NCI-H446 treated with DMSO at 0.1 percent for 48 hours (cell line): ENCODE data around the gene TTLL11.
"Not testable (repeated sequence)": the region's sequence is repeated elsewhere in the genome, so short reads cannot be mapped to it uniquely, and the experiment has no call there.

Source experiments
- DNase-seq: peaks from one replicate; lab custom pipeline; 2025; lab: John Stamatoyannopoulos, UW

TTLL11 gene

DNA sequence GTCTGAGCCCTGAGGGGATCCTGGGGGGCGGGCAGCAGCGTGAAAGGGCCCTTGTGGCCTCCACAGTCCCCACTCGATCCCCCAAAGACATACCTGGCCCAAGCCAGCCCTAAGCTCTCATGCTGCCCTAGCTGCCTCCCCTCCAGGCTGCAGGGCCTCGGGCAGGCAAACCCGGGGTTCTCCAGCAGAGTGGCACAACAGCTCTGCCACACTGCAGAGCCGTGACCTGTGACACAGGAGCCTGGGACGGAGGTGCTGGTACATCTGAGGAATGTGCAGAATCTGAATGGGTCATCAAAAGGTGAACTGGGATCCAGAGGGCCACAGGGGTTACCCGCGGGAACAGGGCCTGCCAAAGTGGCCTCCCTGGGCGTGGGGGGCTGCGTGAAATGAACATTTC is 278.5 kb downstream of the TTLL11 start:
- DNase-seq = no peak

- DNase-seq = no peak
Observed at GRCh38 chr9:121813519-121814210, 279.4 kb downstream of the TTLL11 start.

DNA sequence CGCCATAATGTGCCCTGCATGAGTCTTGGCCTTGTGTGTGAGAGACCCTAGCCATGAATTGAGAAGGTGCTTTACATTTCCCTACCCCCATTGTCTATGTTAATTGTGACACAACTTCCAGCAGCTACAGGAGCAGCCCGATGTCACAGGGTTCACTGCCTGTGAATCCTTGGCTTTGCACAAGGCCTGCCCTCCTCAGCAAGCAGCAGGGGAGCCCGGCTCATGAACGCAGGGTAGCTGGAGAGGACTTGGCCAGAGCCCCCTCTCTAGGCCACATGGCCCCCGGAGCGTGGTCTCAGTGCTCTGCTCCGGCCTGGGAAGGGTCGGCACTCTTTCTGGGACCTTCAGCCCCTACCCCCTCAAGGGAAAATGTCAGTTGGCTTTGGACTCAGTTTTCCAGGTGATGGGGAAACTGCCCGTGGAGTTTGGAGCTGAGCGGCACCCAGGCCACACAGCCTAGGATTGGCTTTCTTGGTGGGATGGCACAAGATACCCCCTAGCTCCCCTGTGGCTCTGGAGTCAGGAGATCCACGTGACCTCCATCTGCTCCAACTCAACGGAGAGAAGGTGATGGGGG is 280.9 kb downstream of the TTLL11 start:
- DNase-seq = no peak

DNA sequence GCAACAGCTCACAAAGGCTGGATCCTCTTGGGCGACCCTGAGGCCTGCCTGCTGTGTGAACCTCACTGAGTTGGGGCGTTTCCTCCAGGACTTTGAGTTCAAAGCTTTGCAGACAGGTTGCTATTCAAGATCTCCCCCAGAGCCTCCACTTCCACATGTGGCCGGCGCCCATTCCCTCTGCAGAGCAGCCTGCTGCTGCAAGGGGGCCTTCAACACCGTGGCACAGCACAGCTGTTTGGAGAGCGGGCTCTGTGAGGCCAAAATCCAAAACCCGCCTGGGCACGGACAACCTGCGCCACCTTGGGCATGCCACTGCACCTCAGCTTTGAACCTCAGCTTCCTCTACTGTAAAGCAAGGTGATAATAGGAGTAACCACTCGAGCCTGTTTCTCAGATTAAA is 281.4 kb downstream of the TTLL11 start:
- no peak for DNase-seq

GRCh38 chr9:121811140-121811539 is 282.0 kb downstream of the TTLL11 start:
- no peak for DNase-seq

DNA sequence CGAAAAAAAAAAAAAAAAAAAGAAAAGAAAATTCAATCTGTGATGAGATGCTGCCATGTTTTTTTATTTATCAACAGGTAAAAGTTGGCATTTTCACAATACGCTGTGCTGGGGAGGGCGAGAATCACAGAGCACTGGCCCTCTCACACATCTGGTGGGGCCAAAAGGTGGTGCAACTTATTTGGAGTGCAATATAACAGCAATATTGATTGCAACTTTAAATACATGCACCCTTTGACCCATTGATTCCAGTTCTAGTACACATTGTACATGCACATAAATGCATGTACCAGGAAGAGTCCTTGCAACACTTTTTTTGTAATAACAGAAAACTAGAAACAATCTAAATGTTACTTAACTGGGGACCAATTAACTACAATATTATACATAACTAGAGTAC is 282.6 kb downstream of the TTLL11 start:
- DNase-seq = no peak

DNA sequence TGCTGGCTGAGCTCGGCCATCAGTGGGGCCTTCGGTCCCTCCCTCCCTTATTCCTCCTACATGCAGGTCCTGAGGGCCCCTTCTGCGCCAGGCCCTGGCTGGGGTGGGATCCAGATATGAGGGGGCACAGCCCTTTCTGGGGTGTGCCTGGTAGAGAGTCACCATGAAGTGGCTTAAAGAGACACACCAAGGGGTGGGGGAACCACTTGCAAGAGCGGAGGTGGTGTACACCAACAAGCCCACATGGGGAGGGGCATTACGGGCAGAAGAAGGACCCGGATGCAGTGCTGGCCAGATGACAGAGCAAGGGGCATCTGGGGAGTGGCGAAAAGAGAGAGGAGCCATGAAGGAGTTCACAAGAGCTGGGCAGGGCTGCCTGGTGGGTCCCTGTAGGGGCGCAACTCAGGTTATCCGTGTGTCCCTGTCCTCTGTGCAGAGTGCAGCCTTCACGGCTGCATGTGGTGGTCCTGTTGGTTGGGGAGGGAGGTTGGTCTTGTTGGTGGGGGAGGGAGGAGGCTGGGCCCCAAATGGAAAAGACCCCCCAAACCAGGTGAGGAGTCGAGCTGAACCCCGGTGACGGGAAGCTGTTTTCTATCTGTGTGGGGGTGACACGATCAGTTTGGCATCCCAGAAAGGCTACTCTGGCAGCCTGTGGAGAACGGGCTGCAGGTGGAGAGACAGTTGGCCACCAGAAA is 283.6 kb downstream of the TTLL11 start:
- no peak for DNase-seq

GRCh38 chr9:121808781-121809180 is 284.3 kb downstream of the TTLL11 start:
- DNase-seq = no peak

- no peak for DNase-seq
Observed at GRCh38 chr9:121807823-121808278, 285.3 kb downstream of the TTLL11 start.

DNA sequence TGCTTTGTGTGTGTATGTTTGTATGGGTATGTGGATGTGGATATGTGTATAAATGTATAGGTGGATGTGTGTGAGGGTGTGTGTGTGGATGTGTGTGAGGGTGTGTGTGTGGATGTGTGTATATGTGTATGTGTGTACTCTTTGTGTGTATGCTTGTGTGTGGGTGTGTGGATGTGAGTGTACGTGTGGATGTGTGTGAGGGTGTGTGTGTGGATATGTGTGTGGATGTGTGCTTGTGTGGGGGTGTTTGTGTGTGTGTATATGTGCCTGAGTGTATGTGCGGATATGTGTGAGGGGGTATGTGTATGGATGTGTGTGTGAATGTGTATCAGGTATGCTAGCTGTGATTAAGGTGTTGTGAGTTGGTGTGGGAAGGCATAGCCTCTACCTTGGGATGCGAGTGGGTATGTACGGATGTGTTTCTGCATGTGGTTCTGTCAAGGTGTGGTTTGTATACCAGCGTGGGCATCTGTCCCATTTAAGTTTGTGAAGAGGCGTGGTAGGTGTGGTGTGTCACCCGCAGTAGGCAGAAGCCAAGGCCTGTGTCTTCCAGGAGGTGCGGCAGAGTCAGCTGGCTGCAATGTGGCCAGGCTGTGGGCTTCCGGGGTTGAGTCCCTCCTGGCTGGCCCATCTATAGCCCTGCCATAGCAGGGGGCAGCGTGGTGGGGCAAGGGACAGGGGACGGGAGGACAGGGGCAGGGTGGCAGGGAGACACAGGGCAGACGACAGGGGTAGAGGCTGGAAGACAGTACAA is 285.9 kb downstream of the TTLL11 start:
- no peak for DNase-seq

- DNase-seq = no peak
Observed at GRCh38 chr9:121802753-121803152, 290.4 kb downstream of the TTLL11 start.

DNA sequence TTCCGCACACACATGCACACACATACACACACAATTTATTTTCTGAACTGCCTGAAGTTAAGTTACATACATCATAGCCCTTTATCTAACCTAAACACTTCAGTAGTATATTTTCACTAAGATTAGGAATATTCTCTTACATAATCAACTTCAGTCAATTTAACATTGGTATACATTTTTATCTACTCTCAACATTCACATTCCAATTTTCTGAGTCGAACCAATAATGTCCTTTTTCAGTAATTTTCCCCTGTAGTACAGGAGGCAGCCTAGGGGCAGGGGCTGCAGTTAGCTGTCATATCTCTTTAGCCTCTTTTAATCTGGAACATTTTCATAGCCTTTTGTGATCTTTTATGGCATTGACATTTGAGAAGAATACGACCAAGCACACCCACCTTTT is 291.5 kb downstream of the TTLL11 start:
- no peak for DNase-seq

DNA sequence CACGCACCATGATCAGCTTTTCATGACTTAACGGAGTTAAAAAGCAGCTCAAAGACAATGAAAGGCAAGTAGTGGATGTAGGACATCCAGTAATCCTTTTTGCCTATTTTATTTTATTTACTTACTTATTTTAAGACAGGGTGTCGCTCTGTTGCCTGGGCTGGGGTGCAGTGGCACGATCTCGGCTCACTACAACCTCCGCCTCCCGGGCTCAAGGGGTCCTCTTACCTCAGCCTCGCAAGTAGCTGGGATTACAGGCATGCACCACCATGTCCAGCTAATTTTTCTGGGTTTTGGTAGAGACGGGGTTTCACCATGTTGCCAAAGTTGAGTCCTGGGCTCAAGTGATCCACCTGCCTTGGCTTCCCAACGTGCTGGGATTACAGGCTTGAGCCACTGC is 292.7 kb downstream of the TTLL11 start:
- DNase-seq = no peak

GRCh38 chr9:121798941-121799340 is 294.2 kb downstream of the TTLL11 start:
- DNase-seq = no peak

DNA sequence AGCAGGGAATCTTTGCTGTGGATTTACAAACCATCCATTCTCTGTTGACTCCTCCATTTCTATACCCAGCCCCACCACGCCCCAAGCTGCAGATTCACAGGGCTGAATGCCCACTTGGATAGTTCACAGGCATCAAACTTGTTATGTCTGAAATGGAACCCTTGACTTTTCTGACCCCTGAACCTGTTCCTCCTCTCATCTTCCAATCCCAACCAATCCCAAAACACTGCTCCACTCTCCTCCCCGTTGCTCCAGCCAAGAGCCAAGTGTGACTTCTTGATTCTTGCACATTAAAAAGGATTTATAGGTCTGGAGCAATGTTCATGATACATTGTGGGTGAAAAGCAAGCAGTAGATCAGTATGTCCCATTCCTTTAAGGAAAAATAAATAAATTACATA is 296.0 kb downstream of the TTLL11 start:
- DNase-seq = no peak

GRCh38 chr9:121794334-121794733 is 298.8 kb downstream of the TTLL11 start:
- DNase-seq = not testable (repeated sequence)

DNA sequence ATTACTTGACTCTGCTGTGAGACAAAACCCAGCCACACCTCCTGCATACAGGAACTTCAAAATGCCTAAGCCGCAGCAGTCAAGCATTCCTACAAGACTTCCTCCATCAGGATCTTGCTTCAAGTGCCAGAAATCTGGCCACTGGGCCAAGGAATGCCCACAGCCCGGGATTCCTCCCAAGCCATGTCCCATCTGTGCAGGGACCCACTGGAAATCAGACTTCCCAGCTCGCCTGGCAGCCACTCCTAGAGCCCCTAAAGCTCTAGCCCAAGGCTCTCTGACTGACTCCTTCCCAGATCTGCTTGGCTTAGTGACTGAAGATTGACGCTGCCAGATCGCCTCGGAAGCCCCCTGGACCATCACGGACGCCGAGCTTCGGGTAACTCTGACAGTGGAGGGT is 300.6 kb downstream of the TTLL11 start:
- not testable (repeated sequence) for DNase-seq

- DNase-seq = no peak
Observed at GRCh38 chr9:121790841-121791240, 302.3 kb downstream of the TTLL11 start.

- DNase-seq = no peak
Observed at GRCh38 chr9:121788686-121789366, 304.3 kb downstream of the TTLL11 start.

DNA sequence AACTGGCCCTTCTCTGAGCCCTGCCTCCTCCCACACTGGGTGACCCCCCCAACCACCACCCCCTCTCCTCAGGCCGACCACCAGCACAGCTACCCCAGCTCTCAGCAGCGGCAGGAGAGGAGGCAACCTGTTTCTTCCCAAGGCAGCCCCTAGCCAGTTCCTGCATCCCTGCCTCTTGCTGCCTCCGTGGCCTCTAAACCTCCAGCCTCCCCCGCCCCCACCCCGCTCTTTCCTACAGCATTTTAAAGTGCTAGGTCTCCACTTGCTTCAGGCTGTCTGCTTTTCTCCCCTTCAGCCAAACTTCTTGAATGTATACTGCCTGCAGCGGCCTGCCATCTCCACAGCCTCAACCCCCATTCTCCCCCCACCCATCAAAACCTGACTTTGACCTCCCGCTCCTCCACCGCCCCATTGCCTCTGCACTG is 306.1 kb downstream of the TTLL11 start:
- no peak for DNase-seq

DNA sequence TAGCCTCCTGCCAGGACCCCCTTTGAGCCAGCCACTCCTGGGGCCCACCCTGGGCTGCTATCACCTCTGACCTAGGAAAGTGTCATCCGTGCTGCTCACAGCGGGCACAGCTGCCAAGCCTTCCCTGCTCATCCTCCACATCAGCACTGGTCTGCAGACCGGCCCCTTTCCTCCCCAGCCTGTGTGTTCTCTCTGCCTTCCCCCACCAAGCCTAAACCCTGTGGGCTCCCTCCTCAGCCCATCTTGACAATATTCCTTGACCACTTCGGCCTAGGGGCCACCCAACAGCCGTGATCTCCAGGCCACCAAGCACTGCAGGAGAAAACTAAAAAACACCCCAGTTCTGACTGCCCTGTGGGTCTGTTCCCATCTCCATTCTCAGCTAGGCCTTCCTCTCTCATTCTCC is 306.6 kb downstream of the TTLL11 start:
- DNase-seq = no peak
